GM13976 (cell line): ENCODE results near the gene MORN1.

Experiments
- DNase-seq: peaks from one replicate; pipeline ENCODE4 v3.0.0; 2012; ENCODE audit warnings: low spot score
- in situ Hi-C: fragments of 300-500 bp; cut with MboI; formaldehyde crosslinking; loops from one replicate; pipeline ENCODE4 v1.12.0; 2022; ENCODE audit warnings: low sequenced_read_pairs, mixed read lengths, inconsistent platforms; ENCODE audit not compliant: unreplicated experiment
- TF ChIP-seq, protein P1 (sequence below): IDR thresholded peaks from 2 replicates; pipeline ENCODE4 v1.5.1; 2012; ENCODE audit warnings: borderline replicate concordance, mild to moderate bottlenecking; ENCODE audit not compliant: insufficient read depth; ENCODE audit errors: extremely low read depth, missing control alignments, control extremely low read depth

The MORN1 gene

GRCh38 chr1:2272686-2273400 lies 118.5 kb downstream of the MORN1 start:
- DNase-seq = no peak
- TF ChIP-seq, protein P1, sequence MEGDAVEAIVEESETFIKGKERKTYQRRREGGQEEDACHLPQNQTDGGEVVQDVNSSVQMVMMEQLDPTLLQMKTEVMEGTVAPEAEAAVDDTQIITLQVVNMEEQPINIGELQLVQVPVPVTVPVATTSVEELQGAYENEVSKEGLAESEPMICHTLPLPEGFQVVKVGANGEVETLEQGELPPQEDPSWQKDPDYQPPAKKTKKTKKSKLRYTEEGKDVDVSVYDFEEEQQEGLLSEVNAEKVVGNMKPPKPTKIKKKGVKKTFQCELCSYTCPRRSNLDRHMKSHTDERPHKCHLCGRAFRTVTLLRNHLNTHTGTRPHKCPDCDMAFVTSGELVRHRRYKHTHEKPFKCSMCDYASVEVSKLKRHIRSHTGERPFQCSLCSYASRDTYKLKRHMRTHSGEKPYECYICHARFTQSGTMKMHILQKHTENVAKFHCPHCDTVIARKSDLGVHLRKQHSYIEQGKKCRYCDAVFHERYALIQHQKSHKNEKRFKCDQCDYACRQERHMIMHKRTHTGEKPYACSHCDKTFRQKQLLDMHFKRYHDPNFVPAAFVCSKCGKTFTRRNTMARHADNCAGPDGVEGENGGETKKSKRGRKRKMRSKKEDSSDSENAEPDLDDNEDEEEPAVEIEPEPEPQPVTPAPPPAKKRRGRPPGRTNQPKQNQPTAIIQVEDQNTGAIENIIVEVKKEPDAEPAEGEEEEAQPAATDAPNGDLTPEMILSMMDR = no peak
- in situ Hi-C loops = no loop called here

GRCh38 chr1:2271841-2272655 lies 119.3 kb downstream of the MORN1 start:
- no peak for DNase-seq
- in situ Hi-C loops = no loop called here
- TF ChIP-seq, protein P1 = no peak
